A673 (cell line): ENCODE data around the gene ZMPSTE24.

Experiments
- EZH2 ChIP-seq: fragments of 200-600 bp; sonication (generic); IDR thresholded peaks from 2 replicates; pipeline ENCODE4 v1.6.1; 2017; ENCODE audit warnings: borderline replicate concordance, low read depth, mild to moderate bottlenecking, mixed read lengths, antibody characterized with exemption, low read length; ENCODE audit not compliant: poor library complexity, severe bottlenecking
- TF ChIP-seq, protein P1 (sequence below): fragments of 300-800, 200-600 bp; sonication (generic); conservative IDR thresholded peaks from 2 replicates; pipeline ENCODE4 v1.5.1; 2017; ENCODE audit warnings: low read depth, mild to moderate bottlenecking, antibody characterized with exemption, low read length, moderate library complexity, mixed read lengths

DNA sequence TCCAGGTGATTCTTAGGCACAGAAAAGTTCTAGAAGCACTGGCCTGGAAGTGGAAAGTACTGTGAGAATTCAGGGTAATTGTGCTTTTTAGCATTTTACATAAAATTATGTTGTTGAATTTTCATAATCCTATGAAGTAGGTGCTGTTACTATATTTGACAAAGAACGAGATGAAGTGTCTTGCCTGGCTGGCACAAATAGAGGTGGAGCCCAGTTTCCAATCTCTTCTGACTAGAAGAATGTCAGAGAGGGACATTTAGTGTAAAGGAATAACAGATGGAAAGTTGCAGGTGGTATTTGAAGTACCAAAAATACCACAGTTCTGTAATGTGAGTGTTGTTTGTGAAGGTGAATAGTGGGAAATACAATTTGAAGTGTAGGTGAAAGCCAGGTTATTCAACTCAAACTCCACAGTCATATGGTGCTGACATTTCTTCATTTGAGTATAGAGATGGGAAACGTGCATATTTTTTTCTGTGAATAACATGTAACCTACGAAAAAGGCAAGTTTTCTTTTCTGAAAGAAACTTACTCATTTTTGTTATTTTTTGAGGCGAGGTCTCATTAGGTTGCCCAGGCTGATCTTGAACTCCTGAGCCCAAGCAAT is 13.8 kb upstream of the ZMPSTE24 start:
- TF ChIP-seq, protein P1, sequence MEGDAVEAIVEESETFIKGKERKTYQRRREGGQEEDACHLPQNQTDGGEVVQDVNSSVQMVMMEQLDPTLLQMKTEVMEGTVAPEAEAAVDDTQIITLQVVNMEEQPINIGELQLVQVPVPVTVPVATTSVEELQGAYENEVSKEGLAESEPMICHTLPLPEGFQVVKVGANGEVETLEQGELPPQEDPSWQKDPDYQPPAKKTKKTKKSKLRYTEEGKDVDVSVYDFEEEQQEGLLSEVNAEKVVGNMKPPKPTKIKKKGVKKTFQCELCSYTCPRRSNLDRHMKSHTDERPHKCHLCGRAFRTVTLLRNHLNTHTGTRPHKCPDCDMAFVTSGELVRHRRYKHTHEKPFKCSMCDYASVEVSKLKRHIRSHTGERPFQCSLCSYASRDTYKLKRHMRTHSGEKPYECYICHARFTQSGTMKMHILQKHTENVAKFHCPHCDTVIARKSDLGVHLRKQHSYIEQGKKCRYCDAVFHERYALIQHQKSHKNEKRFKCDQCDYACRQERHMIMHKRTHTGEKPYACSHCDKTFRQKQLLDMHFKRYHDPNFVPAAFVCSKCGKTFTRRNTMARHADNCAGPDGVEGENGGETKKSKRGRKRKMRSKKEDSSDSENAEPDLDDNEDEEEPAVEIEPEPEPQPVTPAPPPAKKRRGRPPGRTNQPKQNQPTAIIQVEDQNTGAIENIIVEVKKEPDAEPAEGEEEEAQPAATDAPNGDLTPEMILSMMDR, result no peak
- TF ChIP-seq EZH2, result no peak
